ENCODE results near the gene GLTPD2. TPM values are rescaled to one million over a fixed set of nuclear protein-coding genes. Genes with fewer than 3 reads are reported as not detected.

Gene GLTPD2
- total RNA-seq, 6 experiments from 2014 or later = 20.6 to 97.4 (median 60.9) TPM

DNA sequence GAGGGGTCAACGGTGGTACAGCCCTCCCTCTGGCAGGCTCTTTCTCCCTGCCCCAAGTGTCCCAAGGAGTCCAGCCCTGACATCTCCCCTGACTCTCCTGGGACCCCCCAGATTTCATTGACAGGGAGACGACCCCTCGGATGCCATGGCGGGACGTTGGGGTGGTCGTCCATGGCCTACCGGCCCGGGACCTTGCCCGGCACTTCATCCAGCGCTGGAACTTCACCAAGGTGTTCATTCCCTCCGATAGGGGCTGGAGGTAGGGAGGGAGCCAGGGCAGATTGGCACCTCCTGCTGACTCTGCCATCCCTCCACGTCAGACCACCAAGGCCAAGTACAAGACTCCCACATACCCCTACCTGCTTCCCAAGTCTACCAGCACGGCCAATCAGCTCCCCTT, 28.1 kb downstream of the GLTPD2 start:
- TF ChIP-seq POLR2A (IDR thresholded peaks at IDR 0.05) = no peak
- TF ChIP-seq, protein P1, sequence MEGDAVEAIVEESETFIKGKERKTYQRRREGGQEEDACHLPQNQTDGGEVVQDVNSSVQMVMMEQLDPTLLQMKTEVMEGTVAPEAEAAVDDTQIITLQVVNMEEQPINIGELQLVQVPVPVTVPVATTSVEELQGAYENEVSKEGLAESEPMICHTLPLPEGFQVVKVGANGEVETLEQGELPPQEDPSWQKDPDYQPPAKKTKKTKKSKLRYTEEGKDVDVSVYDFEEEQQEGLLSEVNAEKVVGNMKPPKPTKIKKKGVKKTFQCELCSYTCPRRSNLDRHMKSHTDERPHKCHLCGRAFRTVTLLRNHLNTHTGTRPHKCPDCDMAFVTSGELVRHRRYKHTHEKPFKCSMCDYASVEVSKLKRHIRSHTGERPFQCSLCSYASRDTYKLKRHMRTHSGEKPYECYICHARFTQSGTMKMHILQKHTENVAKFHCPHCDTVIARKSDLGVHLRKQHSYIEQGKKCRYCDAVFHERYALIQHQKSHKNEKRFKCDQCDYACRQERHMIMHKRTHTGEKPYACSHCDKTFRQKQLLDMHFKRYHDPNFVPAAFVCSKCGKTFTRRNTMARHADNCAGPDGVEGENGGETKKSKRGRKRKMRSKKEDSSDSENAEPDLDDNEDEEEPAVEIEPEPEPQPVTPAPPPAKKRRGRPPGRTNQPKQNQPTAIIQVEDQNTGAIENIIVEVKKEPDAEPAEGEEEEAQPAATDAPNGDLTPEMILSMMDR (IDR thresholded peaks at IDR 0.05) = no peak
- no peak overlapping the region for H3K27ac ChIP-seq
- intact Hi-C loops (cut with DNase I) = no loop called here
- H3K9me3 ChIP-seq = no peaks in the 10 kb centered on the region
- H3K4me1 ChIP-seq = no peaks in the 10 kb centered on the region
- H3K36me3 ChIP-seq = peaks cover 0 to 13% (median 0%) of the 10 kb centered on the region in 4 donors
- no peak for DNase-seq
- H3K27me3 ChIP-seq = no peaks in the 10 kb centered on the region
- 92% methylated on average over 8 of the region's 13 CpGs for WGBS (ENCODE audit: insufficient coverage, low coverage, low lambda C conversion rate, missing lambda C conversion rate)
- H3K4me3 ChIP-seq = no peak overlapping the region
- ATAC-seq = peak in 1 of 4 donors; percentile 10

DNA sequence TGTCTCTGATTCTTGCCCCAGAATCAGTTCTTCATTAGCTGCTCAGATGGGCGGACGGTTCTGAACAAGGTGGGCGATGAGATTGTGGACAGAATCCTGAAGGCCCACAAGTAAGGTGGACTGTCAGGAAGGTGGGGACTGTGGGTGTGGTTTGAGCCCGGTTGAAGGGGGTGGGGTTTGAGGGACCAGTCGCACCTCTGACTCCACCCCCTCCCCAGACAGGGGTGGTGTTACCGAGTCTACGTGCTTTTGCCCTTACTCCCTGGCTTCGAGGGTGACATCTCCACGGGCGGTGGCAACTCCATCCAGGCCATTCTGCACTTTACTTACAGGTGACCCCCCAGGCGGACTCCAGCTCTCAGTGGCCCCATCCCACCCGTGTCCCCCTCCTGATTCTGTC, 29.5 kb downstream of the GLTPD2 start:
- no peaks in the 10 kb centered on the region for H3K27me3 ChIP-seq
- TF ChIP-seq POLR2A (IDR thresholded peaks at IDR 0.05) = no peak
- TF ChIP-seq, protein P1 (IDR thresholded peaks at IDR 0.05) = no peak
- no peak overlapping the region for H3K4me3 ChIP-seq
- peaks cover 0 to 13% (median 0%) of the 10 kb centered on the region in 4 donors for H3K36me3 ChIP-seq
- no peaks in the 10 kb centered on the region for H3K4me1 ChIP-seq
- no peak for ATAC-seq
- WGBS (ENCODE audit: insufficient coverage, low coverage, low lambda C conversion rate, missing lambda C conversion rate) = 33% methylated on average over 1 of the region's 12 CpGs
- intact Hi-C loops (cut with DNase I) = no loop called here
- no peak overlapping the region for H3K27ac ChIP-seq
- no peak for DNase-seq
- H3K9me3 ChIP-seq = no peaks in the 10 kb centered on the region

DNA sequence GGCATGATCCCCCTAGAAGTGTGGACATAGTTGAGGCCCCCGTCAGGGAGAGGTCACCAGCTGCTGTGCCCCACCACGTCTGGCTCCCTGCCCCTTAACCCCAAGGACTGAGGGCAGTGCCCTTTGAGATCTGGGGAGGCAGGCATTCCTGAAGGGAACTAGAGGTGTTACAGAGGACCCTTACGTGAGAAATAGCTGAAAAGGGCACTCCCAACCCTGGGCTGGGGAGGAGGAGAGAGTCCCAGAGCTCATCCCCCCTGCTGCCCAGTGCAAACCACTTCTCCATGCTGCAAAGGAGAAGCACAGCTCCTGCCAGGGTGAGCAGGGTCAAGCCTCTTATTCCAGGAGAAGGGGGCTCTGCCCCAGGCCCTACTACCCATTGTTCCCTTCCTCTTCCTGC, 34.1 kb downstream of the GLTPD2 start:
- intact Hi-C loops (cut with DNase I) = no loop called here
- H3K36me3 ChIP-seq = no peaks in the 10 kb centered on the region
- H3K27ac ChIP-seq = no peak overlapping the region
- no peak for TF ChIP-seq POLR2A (IDR thresholded peaks at IDR 0.05)
- TF ChIP-seq, protein P1 (IDR thresholded peaks at IDR 0.05) = no peak
- no peaks in the 10 kb centered on the region for H3K27me3 ChIP-seq
- H3K4me3 ChIP-seq = no peak overlapping the region
- no peak for DNase-seq
- 0% methylated on average over 1 of the region's 3 CpGs for WGBS (ENCODE audit: insufficient coverage, low coverage, low lambda C conversion rate, missing lambda C conversion rate)
- H3K4me1 ChIP-seq = no peaks in the 10 kb centered on the region
- ATAC-seq = peak in 1 of 4 donors; percentile 13
- H3K9me3 ChIP-seq = no peaks in the 10 kb centered on the region

DNA sequence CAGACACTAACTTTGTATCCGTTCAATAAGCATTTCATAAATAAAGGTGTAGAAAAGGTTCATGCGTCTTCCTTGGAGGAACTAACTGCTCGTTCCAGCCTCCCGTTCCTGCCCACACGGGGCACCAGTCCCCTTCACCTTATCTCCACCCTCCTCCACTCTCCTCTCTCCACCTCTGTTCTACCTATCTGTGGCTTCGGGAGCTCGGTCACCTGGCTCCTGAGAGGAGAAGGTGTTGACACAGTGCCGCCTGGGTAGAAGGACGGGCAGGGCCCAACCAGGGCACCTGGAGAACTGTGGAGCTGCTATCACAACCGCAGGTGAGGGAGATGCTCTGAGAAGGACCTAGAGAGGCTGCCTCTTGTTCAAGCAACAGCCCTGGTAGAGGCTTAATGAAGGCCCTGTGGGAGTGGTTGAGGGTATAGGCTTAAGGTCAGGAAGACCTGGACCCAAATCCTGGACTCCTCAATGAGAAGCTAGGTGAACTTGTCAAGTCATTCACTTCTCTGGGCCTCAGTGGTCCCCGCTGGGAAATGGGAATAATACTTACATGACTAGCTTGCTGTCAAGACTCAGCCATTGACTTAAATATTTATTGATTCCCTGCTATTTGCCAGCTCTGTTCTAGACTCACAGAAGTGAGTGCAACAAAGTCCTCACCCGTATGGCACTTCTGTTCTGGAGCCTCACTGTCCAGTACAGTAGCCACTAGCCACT, 34.8 kb downstream of the GLTPD2 start:
- Histone ChIP-seq H3K36me3 (no peaks in the 10 kb centered on the region), H3K4me1 (no peaks in the 10 kb centered on the region), H3K27me3 (no peaks in the 10 kb centered on the region), H3K9me3 (no peaks in the 10 kb centered on the region), H3K4me3 (no peak overlapping the region), H3K27ac (no peak overlapping the region)
- DNase-seq (no peak), ATAC-seq (no peak)
- TF ChIP-seq POLR2A (IDR thresholded peaks at IDR 0.05) = no peak
- TF ChIP-seq, protein P1 (IDR thresholded peaks at IDR 0.05) = no peak
- WGBS (ENCODE audit: insufficient coverage, low coverage, low lambda C conversion rate, missing lambda C conversion rate) = 61% methylated on average over 7 of the region's 12 CpGs
- intact Hi-C loops (cut with DNase I) = no loop called here

Measured in right lobe of liver (tissue), 6 donors.